ENCODE results near the gene TNKS1BP1.
A peak's percentile ranks its signal among the peaks of the same experiment; 100 is the strongest.

TNKS1BP1 gene

DNA sequence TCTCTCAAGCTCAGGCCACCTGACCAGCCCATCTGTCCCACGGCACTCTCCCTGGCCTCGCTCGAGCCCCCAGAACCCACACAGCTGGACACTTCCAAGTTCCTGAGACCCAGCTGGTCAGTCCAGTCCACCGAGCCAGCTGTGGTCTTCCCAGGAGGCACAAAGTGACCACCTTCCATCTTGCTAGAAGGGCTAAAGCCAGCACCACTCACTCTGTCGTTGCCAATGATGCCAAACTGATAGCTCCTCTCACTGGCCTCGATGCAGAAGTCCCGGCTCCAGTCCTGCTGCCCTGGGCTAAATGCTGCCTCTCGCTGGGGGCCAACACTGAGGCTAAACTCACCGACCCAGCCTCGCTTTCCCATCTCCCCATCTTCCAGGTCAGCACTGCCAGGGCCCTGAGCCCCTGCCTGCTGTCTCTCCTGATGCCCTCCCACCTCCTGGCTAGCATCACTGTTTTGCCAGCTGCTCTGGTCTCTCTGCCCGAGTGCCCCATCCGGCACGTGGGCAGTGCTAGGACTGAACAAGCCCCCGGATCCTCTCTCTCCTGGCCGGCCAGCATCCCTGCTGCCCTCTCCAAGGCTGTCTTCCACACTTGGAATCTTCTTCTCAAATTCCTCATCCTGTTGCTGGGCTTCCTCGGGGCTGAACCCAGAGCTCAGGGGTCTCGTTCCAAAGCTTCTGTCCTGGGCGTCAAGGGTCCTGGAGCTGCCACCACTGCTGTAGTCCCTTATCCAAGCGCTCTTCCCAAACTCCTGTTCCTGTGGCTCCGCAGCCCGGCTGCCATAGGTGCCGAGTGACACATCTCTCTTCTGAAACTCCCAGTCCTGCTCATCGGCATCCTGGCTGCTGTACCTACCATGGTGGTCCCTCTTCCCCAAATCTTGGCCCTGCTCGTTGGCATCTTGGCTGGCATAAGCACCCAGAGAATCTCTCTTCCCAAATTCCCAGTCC lies 15.4 kb downstream of the TNKS1BP1 start:
- Histone ChIP-seq H4K91ac (ENCODE audit: low read depth, low read length, poor library complexity) (no peak overlapping the region), H3K4me3 (ENCODE audit: low read length in 2 of 2) (peak overlapping the region in 1 of 2 donors; percentile 9), H3K9me3 (replicated peaks in 1 of 2; ENCODE audit: control insufficient read depth in 2 of 2, insufficient read depth in 1 of 2, low read depth in 1 of 2, low read length in 2 of 2) (no peaks in the 10 kb centered on the region), H3K18ac (ENCODE audit: low read length) (peak overlapping the region; percentile 49), H3K27ac (replicated peaks; ENCODE audit: low read length) (no peak overlapping the region), H2AK5ac (ENCODE audit: low read depth, low read length) (no peak overlapping the region), H3K79me1 (ENCODE audit: low read depth, low read length) (peaks cover 10% of the 10 kb centered on the region), H3K27me3 (ENCODE audit: control insufficient read depth in 3 of 3, insufficient read depth in 3 of 3, low read depth in 1 of 3, low read length in 3 of 3) (no peaks in the 10 kb centered on the region), H3K36me3 (replicated peaks in 1 of 2; ENCODE audit: control insufficient read depth in 2 of 2, insufficient read depth in 2 of 2, low read length in 2 of 2) (peaks cover 43 to 92% of the 10 kb centered on the region in 2 donors), H2BK5ac (ENCODE audit: low read length) (no peak overlapping the region), H3K4ac (ENCODE audit: low read length) (no peak overlapping the region), H3K23ac (ENCODE audit: low read depth, low read length, poor library complexity) (peak overlapping the region; percentile 60), H2AFZ (ENCODE audit: low read length) (no peak overlapping the region), H2BK120ac (ENCODE audit: low read depth, low read length) (no peak overlapping the region), H2BK15ac (ENCODE audit: low read length) (no peak overlapping the region), H3K9ac (ENCODE audit: low read depth, low read length, poor library complexity) (peak overlapping the region; percentile 47), H4K8ac (ENCODE audit: low read depth, low read length) (no peak overlapping the region), H3K4me1 (ENCODE audit: control insufficient read depth in 2 of 2, insufficient read depth in 1 of 2, low read depth in 1 of 2, low read length in 2 of 2) (peaks cover 3 to 12% of the 10 kb centered on the region in 2 donors), H2BK12ac (ENCODE audit: low read length) (no peak overlapping the region), H3K4me2 (ENCODE audit: insufficient read depth, low read length, poor library complexity, severe bottlenecking) (no peak overlapping the region), H3K14ac (ENCODE audit: low read length) (no peak overlapping the region)
- DNase-seq (ENCODE audit: low spot score) = no peak
- no CpG with 5 or more reads among the region's 24 CpGs for WGBS, 2 donors (ENCODE audit: extremely low coverage in 2 of 2, insufficient read length in 2 of 2, insufficient replicate concordance in 1 of 2)

DNA sequence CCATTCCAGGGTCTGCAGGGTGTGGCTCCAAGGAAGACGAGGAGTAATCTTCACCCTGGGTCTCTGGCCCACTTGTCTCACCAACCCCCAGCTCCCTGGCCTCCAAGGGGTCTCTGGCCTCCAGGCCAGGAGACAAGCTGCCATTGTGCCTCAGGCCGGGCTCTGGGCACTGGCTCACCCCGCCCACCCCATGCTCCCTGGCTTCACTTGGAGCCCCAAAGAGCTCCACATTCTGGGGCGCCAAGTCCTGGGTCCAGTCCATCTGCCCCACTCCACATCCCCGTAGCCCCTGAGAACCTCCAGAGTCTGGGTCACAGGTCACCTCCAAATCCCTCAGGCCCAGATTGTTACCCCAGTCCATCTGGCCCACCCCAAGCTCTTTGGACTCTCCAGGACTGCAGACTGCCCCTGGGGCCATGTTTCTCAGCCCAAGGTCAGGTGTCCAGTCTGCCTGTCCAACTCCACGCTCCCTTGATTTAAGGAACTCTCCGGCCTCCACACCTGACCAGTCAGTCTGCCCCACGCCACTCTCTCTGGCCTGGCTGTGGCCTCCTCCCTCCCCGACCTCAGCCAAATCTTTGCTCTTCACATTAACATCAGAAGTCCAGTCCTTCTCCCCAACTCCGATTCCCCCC lies 16.2 kb downstream of the TNKS1BP1 start:
- Histone ChIP-seq H2BK15ac (ENCODE audit: low read length) (no peak overlapping the region), H2BK12ac (ENCODE audit: low read length) (no peak overlapping the region), H2BK5ac (ENCODE audit: low read length) (no peak overlapping the region), H3K9me3 (replicated peaks in 1 of 2; ENCODE audit: control insufficient read depth in 2 of 2, insufficient read depth in 1 of 2, low read depth in 1 of 2, low read length in 2 of 2) (no peaks in the 10 kb centered on the region), H3K14ac (ENCODE audit: low read length) (no peak overlapping the region), H3K27ac (replicated peaks; ENCODE audit: low read length) (no peak overlapping the region), H3K27me3 (ENCODE audit: control insufficient read depth in 3 of 3, insufficient read depth in 3 of 3, low read depth in 1 of 3, low read length in 3 of 3) (no peaks in the 10 kb centered on the region), H3K23ac (ENCODE audit: low read depth, low read length, poor library complexity) (peak overlapping the region; percentile 60), H4K8ac (ENCODE audit: low read depth, low read length) (no peak overlapping the region), H3K18ac (ENCODE audit: low read length) (no peak overlapping the region), H3K36me3 (replicated peaks in 1 of 2; ENCODE audit: control insufficient read depth in 2 of 2, insufficient read depth in 2 of 2, low read length in 2 of 2) (peaks cover 38 to 92% of the 10 kb centered on the region in 2 donors), H2AK5ac (ENCODE audit: low read depth, low read length) (no peak overlapping the region), H3K9ac (ENCODE audit: low read depth, low read length, poor library complexity) (no peak overlapping the region), H2BK120ac (ENCODE audit: low read depth, low read length) (no peak overlapping the region), H3K4me1 (ENCODE audit: control insufficient read depth in 2 of 2, insufficient read depth in 1 of 2, low read depth in 1 of 2, low read length in 2 of 2) (peaks cover 0 to 12% of the 10 kb centered on the region in 2 donors), H3K4me3 (ENCODE audit: low read length in 2 of 2) (no peak overlapping the region), H2AFZ (ENCODE audit: low read length) (no peak overlapping the region), H3K4ac (ENCODE audit: low read length) (no peak overlapping the region), H3K79me1 (ENCODE audit: low read depth, low read length) (peaks cover 14% of the 10 kb centered on the region), H3K4me2 (ENCODE audit: insufficient read depth, low read length, poor library complexity, severe bottlenecking) (no peak overlapping the region), H4K91ac (ENCODE audit: low read depth, low read length, poor library complexity) (no peak overlapping the region)
- no peak for DNase-seq (ENCODE audit: low spot score)
- no CpG with 5 or more reads among the region's 10 CpGs for WGBS, 2 donors (ENCODE audit: extremely low coverage in 2 of 2, insufficient read length in 2 of 2, insufficient replicate concordance in 1 of 2)

DNA sequence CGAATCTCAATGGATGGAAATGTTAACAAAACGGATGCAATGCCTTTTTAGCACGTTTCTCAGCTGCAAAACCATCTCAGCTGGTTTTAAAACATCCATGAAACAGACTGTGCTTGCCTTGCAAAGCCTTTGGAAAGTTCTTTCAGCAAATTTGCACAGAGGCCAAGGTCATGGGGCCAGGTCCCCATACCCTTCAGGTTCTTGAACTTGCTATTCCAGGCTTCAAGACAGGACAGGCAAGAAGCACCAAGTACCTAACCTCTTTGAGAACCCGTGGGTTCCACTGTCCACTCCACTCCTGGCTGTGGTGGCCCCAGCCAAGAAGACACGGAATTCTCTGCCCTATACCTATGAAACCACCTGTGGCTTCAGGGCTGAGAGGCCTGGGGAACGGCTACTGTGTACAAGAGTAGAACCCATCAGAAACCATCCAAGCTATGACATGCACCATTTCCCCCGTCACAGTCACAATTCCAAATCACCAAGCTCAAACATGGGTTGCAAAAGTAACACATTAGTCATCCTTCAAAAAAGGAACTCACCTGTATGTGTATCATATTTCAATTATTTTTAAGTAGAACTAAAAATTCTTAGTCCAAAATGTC lies 17.0 kb downstream of the TNKS1BP1 start:
- no peak overlapping the region for H3K4ac ChIP-seq (ENCODE audit: low read length)
- no peak overlapping the region for H3K4me3 ChIP-seq (ENCODE audit: low read length in 2 of 2)
- no peak overlapping the region for H2AK5ac ChIP-seq (ENCODE audit: low read depth, low read length)
- H3K18ac ChIP-seq (ENCODE audit: low read length) = no peak overlapping the region
- no peaks in the 10 kb centered on the region for H3K9me3 ChIP-seq (replicated peaks in 1 of 2; ENCODE audit: control insufficient read depth in 2 of 2, insufficient read depth in 1 of 2, low read depth in 1 of 2, low read length in 2 of 2)
- H3K4me1 ChIP-seq (ENCODE audit: control insufficient read depth in 2 of 2, insufficient read depth in 1 of 2, low read depth in 1 of 2, low read length in 2 of 2) = peaks cover 0 to 12% of the 10 kb centered on the region in 2 donors
- H3K79me1 ChIP-seq (ENCODE audit: low read depth, low read length) = peaks cover 15% of the 10 kb centered on the region
- no peaks in the 10 kb centered on the region for H3K27me3 ChIP-seq (ENCODE audit: control insufficient read depth in 3 of 3, insufficient read depth in 3 of 3, low read depth in 1 of 3, low read length in 3 of 3)
- H3K23ac ChIP-seq (ENCODE audit: low read depth, low read length, poor library complexity) = no peak overlapping the region
- H2BK120ac ChIP-seq (ENCODE audit: low read depth, low read length) = no peak overlapping the region
- no peak overlapping the region for H3K14ac ChIP-seq (ENCODE audit: low read length)
- no CpG with 5 or more reads among the region's 7 CpGs for whole genome bisulfite sequencing, 2 donors (ENCODE audit: extremely low coverage in 2 of 2, insufficient read length in 2 of 2, insufficient replicate concordance in 1 of 2)
- H3K4me2 ChIP-seq (ENCODE audit: insufficient read depth, low read length, poor library complexity, severe bottlenecking) = no peak overlapping the region
- H2BK5ac ChIP-seq (ENCODE audit: low read length) = no peak overlapping the region
- H3K36me3 ChIP-seq (replicated peaks in 1 of 2; ENCODE audit: control insufficient read depth in 2 of 2, insufficient read depth in 2 of 2, low read length in 2 of 2) = peaks cover 41 to 92% of the 10 kb centered on the region in 2 donors
- H2BK12ac ChIP-seq (ENCODE audit: low read length) = no peak overlapping the region
- no peak overlapping the region for H4K91ac ChIP-seq (ENCODE audit: low read depth, low read length, poor library complexity)
- H3K27ac ChIP-seq (replicated peaks; ENCODE audit: low read length) = no peak overlapping the region
- H4K8ac ChIP-seq (ENCODE audit: low read depth, low read length) = no peak overlapping the region
- no peak for DNase-seq (ENCODE audit: low spot score)
- H2AFZ ChIP-seq (ENCODE audit: low read length) = no peak overlapping the region
- no peak overlapping the region for H2BK15ac ChIP-seq (ENCODE audit: low read length)
- H3K9ac ChIP-seq (ENCODE audit: low read depth, low read length, poor library complexity) = no peak overlapping the region
